Fibroblast of lung (primary cell): ENCODE results near the gene SBSN. TPM values are rescaled to one million over a fixed set of nuclear protein-coding genes. Genes with fewer than 3 reads are reported as not detected.

Experiments used
- DNase-seq, 2 donors: peaks; one replicate each; pipeline versions ENCODE4 v3.0.0 to v3.0.0-alpha.2; 2010; ENCODE audit warnings: low read depth in 2 of 2
- H2AFZ ChIP-seq: 2 replicates; pipeline ENCODE4 v1.5.1; 2012; ENCODE audit warnings: low read length, control low read depth, inconsistent platforms
- H3K27ac ChIP-seq: 2 replicates; pipeline ENCODE4 v1.5.1; 2011; ENCODE audit warnings: low read length, control low read depth; ENCODE audit not compliant: insufficient read depth
- H3K27me3 ChIP-seq: 2 replicates; pipeline ENCODE4 v1.5.1; 2011; ENCODE audit warnings: mild to moderate bottlenecking, low read length; ENCODE audit not compliant: control insufficient read depth, insufficient read depth
- H3K36me3 ChIP-seq: 2 replicates; pipeline ENCODE4 v1.5.1; 2011; ENCODE audit warnings: low read length; ENCODE audit not compliant: control insufficient read depth, insufficient read depth
- H3K4me1 ChIP-seq: 2 replicates; pipeline ENCODE4 v1.5.1; 2011; ENCODE audit warnings: low read length; ENCODE audit not compliant: control insufficient read depth, insufficient read depth; ENCODE audit errors: extremely low read depth
- H3K4me2 ChIP-seq: 2 replicates; pipeline ENCODE4 v1.5.1; 2011; ENCODE audit warnings: low read length, control low read depth; ENCODE audit not compliant: insufficient read depth; ENCODE audit errors: extremely low read depth
- H3K4me3 ChIP-seq, 4 experiments: fragments of 200-600 bp in 1 of 4; sonication (generic) in 1 of 4; replicated peaks in 1 of 4; 2 replicates each; pipeline ENCODE4 v1.5.1; 2011 to 2016; ENCODE audit warnings: low read length in 4 of 4, low read depth in 3 of 4, mild to moderate bottlenecking in 3 of 4, control low read depth in 2 of 4, inconsistent platforms in 1 of 4, mixed read lengths in 1 of 4; ENCODE audit not compliant: insufficient read depth in 1 of 4; ENCODE audit errors: control extremely low read depth in 1 of 4
- H3K79me2 ChIP-seq: 2 replicates; pipeline ENCODE4 v1.5.1; 2012; ENCODE audit warnings: mild to moderate bottlenecking, low read length, inconsistent platforms; ENCODE audit not compliant: control insufficient read depth, insufficient read depth
- H3K9ac ChIP-seq: 2 replicates; pipeline ENCODE4 v1.5.1; 2011; ENCODE audit warnings: mild to moderate bottlenecking, low read length, control low read depth; ENCODE audit not compliant: insufficient read depth
- H3K9me3 ChIP-seq: 2 replicates; pipeline ENCODE4 v1.5.1; 2012; ENCODE audit warnings: low read depth, low read length; ENCODE audit not compliant: control insufficient read depth, insufficient read depth
- H4K20me1 ChIP-seq: 2 replicates; pipeline ENCODE4 v1.5.1; 2011; ENCODE audit warnings: low read length; ENCODE audit not compliant: control insufficient read depth, insufficient read depth; ENCODE audit errors: extremely low read depth
- CTCF ChIP-seq, 2 donors: IDR thresholded peaks in 1 of 2; conservative IDR thresholded peaks in 1 of 2; 1 replicate in 1 of 2; 2 replicates in 1 of 2; pipeline ENCODE4 v1.5.1; 2011 to 2012; ENCODE audit warnings: low read length in 2 of 2, control low read depth in 1 of 2, inconsistent platforms in 1 of 2, low read depth in 1 of 2, mild to moderate bottlenecking in 1 of 2
- EZH2 ChIP-seq: IDR thresholded peaks from 2 replicates; pipeline ENCODE4 v1.5.1; 2012; ENCODE audit warnings: low read length, control low read depth, mild to moderate bottlenecking; ENCODE audit errors: missing control alignments
- polyA minus RNA-seq: library from RNA; depleted of rRNA, polyadenylated mRNA; stranded (reverse); fragments of >200 nt; gene quantifications from 2 replicates; pipeline ENCODE4 v1.2.3, GENCODE V29; 2011; ENCODE audit warnings: low replicate concordance
- polyA plus RNA-seq, 2 donors: library from polyadenylated mRNA; depleted of rRNA in 1 of 2; stranded (reverse) in 1 of 2; unstranded in 1 of 2; fragments of >200 nt; gene quantifications; 2 replicates each; pipeline ENCODE4 v1.2.1, GENCODE V29; 2011 to 2012; ENCODE audit warnings: missing spikeins in 1 of 2
- total RNA-seq: library from RNA; depleted of rRNA; stranded (reverse); fragments of >200 nt; gene quantifications from 2 replicates; pipeline ENCODE4 v1.2.1, GENCODE V29; 2014

Gene SBSN
- total RNA-seq (4.1 and 9.0 TPM in 2 replicates), polyA plus RNA-seq (1.6 TPM in 2 replicates), polyA minus RNA-seq (not detected in 2 replicates)
- polyA plus RNA-seq (2012), result 3.4 and 3.7 TPM in 2 replicates

GRCh38 chr19:35528218-35529038 lies at the start of gene SBSN:
Gene SBSN, minus strand, starts transcription at chr19:35528311. Its CDS starts 30 bp downstream, at chr19:35528281.
- Histone ChIP-seq H3K4me1 (peaks cover 4% of the 10 kb centered on the region), H3K9ac (no peak within 1 kb of the TSS), H3K36me3 (no peaks in the 10 kb centered on the region), H3K79me2 (no peaks in the 10 kb centered on the region), H4K20me1 (no peaks in the 10 kb centered on the region), H3K27me3 (no peaks in the 10 kb centered on the region), H3K9me3 (no peaks in the 10 kb centered on the region), H2AFZ (no peak within 1 kb of the TSS), H3K4me3 (no peak within 1 kb of the TSS), H3K27ac (no peak within 1 kb of the TSS), H3K4me2 (no peak within 1 kb of the TSS)
- TF ChIP-seq EZH2 (no peak), CTCF (conservative IDR thresholded peaks at IDR 0.05 in 1 of 2, IDR thresholded peaks at IDR 0.05 in 1 of 2; ENCODE audit: low read depth in 1 of 2, low read length in 2 of 2) (no peak)
- peak; percentile 46 to 49 for DNase-seq

GRCh38 chr19:35571406-35571965 lies 43.4 kb upstream of the SBSN start:
- no peak for DNase-seq

More at GRCh38 chr19:35571406-35571965, 43.4 kb upstream of the SBSN start:
- Histone ChIP-seq H3K36me3 (no peaks in the 10 kb centered on the region), H3K27ac (no peak overlapping the region), H3K4me2 (no peak overlapping the region), H3K27me3 (no peaks in the 10 kb centered on the region), H3K9me3 (no peaks in the 10 kb centered on the region), H3K4me1 (no peaks in the 10 kb centered on the region), H4K20me1 (no peaks in the 10 kb centered on the region), H3K9ac (no peak overlapping the region), H2AFZ (no peak overlapping the region), H3K79me2 (no peaks in the 10 kb centered on the region), H3K4me3 (no peak overlapping the region)
- TF ChIP-seq CTCF (conservative IDR thresholded peaks at IDR 0.05 in 1 of 2, IDR thresholded peaks at IDR 0.05 in 1 of 2; ENCODE audit: low read depth in 1 of 2, low read length in 2 of 2), result no peak
- TF ChIP-seq EZH2, result no peak
